BLaER1 (cell line): ENCODE data around the gene NCKAP5.

Experiments
- H3K27ac ChIP-seq: shearing (Covaris generic); formaldehyde crosslinking; 2 replicates; pipeline ENCODE4 v1.8.1; 2022
- H3K27me3 ChIP-seq: shearing (Covaris generic); formaldehyde crosslinking; 2 replicates; pipeline ENCODE4 v1.8.1; 2022
- H3K36me3 ChIP-seq: shearing (Covaris generic); formaldehyde crosslinking; 2 replicates; pipeline ENCODE4 v1.8.1; 2022
- H3K4me1 ChIP-seq: shearing (Covaris generic); formaldehyde crosslinking; 2 replicates; pipeline ENCODE4 v1.8.1; 2022
- H3K4me2 ChIP-seq: shearing (Covaris generic); formaldehyde crosslinking; 2 replicates; pipeline ENCODE4 v1.8.1; 2022
- H3K4me3 ChIP-seq: shearing (Covaris generic); formaldehyde crosslinking; 2 replicates; pipeline ENCODE4 v1.8.1; 2022
- H3K9ac ChIP-seq: shearing (Covaris generic); formaldehyde crosslinking; 2 replicates; pipeline ENCODE4 v1.8.1; 2022
- H3K9me3 ChIP-seq: shearing (Covaris generic); formaldehyde crosslinking; 2 replicates; pipeline ENCODE4 v1.8.1; 2022
- H4K20me1 ChIP-seq: shearing (Covaris generic); formaldehyde crosslinking; 2 replicates; pipeline ENCODE4 v1.8.1; 2022
- Cebpa-rat ChIP-seq: shearing (Covaris generic); IDR thresholded peaks from 2 replicates; pipeline ENCODE4 v1.8.1; 2022

NCKAP5 gene

DNA sequence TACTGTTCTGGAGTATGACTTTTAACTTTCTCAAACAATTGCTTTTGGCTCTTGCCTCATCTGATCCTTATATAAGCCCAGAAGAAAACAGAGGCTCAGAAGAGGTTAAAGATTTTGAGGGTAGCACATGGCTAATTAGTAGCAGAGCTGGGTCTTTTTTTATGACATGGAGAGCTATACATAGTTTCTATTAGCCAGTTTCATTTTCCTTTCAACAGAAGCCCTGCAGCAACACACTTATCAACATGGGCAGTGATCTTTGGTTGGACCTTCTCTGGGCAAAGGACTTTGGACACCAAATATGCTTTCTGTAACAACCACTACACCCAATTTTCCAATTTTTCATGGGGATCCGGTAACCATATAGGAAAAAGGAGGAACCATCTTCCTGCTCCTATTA, 64.9 kb downstream of the NCKAP5 start:
- H4K20me1 ChIP-seq, result no peaks in the 10 kb centered on the region; the same call in 1 of the 2 replicates
- H3K27ac ChIP-seq, result no peak overlapping the region
- no peaks in the 10 kb centered on the region for H3K36me3 ChIP-seq
- no peak for TF ChIP-seq Cebpa-rat
- no peaks in the 10 kb centered on the region for H3K27me3 ChIP-seq
- H3K9ac ChIP-seq, result no peak overlapping the region
- H3K4me2 ChIP-seq, result no peak overlapping the region
- no peaks in the 10 kb centered on the region for H3K4me1 ChIP-seq
- no peaks in the 10 kb centered on the region for H3K9me3 ChIP-seq
- H3K4me3 ChIP-seq, result no peak overlapping the region

DNA sequence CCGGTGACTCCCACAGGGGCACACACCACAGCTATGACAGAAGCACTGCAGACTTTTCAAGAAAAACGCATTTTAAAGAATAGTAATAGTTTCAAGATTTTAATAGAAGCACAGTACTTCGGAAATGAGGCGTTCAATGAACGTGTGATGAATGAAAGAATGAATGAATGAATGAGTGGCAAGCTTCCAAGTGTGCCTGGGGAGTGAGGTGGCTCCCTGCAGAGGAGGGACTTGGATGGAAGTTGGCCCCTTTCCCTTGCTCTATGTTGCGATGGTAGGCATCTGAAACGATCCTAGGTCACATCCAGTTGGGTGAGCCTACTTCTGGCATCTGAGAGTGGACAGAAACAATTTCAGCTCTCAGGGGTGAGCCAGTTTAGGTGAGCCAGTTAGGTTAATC, 65.6 kb downstream of the NCKAP5 start:
- Histone ChIP-seq H3K4me2 (no peak overlapping the region), H3K9me3 (no peaks in the 10 kb centered on the region), H3K27ac (no peak overlapping the region), H3K36me3 (no peaks in the 10 kb centered on the region), H3K27me3 (no peaks in the 10 kb centered on the region), H4K20me1 (no peaks in the 10 kb centered on the region; the same call in 1 of the 2 replicates), H3K4me1 (no peaks in the 10 kb centered on the region), H3K4me3 (no peak overlapping the region), H3K9ac (no peak overlapping the region)
- no peak for TF ChIP-seq Cebpa-rat

DNA sequence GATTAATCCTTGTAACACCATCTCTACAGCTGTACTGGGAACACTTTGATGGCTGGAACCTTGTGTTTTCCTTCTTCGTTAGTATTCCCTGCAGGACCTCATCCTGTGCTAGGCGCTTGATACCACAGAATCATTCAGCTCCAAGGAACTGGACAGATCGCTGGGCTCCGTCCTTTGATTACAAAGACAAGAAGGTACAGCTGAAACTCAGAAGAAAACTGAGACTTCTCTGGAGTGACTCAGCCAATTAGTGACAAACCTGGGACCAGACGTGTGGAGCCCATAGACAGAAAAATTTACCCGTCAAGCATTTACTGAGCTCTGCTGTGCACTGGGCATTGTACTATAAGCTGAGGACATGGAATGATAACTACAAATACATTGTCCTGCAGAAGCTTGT, 67.3 kb downstream of the NCKAP5 start:
- Histone ChIP-seq H3K36me3 (no peaks in the 10 kb centered on the region), H4K20me1 (no peaks in the 10 kb centered on the region; the same call in 1 of the 2 replicates), H3K9me3 (no peaks in the 10 kb centered on the region), H3K27ac (no peak overlapping the region), H3K9ac (no peak overlapping the region), H3K4me1 (no peaks in the 10 kb centered on the region), H3K4me2 (no peak overlapping the region), H3K4me3 (no peak overlapping the region), H3K27me3 (no peaks in the 10 kb centered on the region)
- no peak for TF ChIP-seq Cebpa-rat

DNA sequence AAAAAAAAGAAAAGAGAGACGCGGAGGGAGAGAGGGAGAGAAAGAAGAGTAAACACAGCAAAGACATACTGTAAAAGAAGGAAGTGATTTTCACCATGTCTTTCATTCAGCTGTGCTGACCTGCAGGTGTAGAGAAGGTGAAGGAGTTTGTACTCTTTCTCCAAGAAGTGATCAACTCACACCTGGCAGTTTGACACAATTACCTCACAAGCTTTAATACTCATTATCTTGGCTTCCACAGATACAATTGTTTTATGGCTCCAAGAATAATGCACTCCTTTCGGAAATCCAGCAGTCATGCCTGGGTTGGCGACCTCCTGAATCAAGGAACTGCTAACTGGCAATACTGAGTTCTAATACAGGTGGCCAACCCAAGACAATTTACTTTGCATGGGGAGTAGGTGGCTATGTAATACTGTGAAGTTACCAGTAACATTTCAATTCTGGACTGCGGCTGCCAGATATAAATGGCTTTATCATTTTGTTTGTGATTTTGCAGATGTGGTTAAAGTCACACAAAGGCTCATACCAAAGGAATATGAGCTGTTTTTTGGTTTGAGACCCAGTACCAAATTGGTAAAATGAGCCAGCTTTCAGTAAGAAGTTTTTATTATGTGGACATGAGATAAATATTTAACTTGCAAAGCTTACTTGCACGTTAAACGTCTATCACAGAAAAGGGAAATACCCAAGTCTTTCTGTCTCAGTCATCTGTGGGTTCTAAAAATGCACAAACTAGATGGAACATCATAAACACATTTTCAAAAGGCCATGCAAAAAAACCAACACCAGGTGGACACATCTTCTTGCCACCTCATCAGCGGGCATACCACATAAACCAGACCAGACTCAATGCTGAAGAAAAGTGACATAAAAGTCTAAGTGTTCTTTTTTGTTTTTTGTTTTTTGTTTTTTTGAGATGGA, 69.3 kb downstream of the NCKAP5 start:
- no peaks in the 10 kb centered on the region for H3K9me3 ChIP-seq
- H3K4me1 ChIP-seq, result no peaks in the 10 kb centered on the region
- H3K27me3 ChIP-seq, result no peaks in the 10 kb centered on the region
- TF ChIP-seq Cebpa-rat, result no peak
- no peak overlapping the region for H3K9ac ChIP-seq
- no peak overlapping the region for H3K27ac ChIP-seq
- no peak overlapping the region for H3K4me3 ChIP-seq
- H4K20me1 ChIP-seq, result no peaks in the 10 kb centered on the region
- H3K36me3 ChIP-seq, result no peaks in the 10 kb centered on the region
- no peak overlapping the region for H3K4me2 ChIP-seq

DNA sequence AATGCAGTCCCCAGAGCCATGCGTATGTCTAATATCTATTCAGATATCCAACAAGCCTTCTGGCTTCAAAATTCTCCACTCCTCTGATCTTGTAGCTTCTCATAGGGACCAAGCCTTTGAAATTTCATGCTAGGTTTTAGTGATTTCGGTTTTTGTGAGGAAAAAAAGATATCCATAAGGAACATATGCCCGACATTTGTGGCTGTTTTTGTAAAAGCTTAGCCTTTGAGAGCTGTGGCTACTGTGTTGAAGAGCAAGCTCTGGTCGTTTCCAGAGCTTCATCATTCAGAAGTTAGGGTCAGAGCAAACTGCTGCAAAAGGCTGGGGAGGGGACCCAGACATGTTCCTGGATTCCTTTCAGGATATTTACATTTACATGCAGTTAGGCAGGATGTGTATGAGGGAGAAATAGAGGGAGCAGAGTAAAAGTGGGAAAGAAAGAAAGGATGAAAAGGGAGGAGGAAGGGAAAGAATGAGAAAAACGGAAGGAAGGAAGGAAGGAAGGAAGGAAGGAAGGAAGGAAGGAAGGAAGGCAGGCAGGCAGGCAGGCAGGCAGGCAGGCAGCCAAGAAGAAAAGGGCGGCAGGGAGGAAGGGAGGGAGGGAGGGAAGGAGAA, 70.2 kb downstream of the NCKAP5 start:
- Histone ChIP-seq H3K27ac (no peak overlapping the region), H3K36me3 (no peaks in the 10 kb centered on the region), H3K4me1 (no peaks in the 10 kb centered on the region), H3K4me3 (no peak overlapping the region), H3K4me2 (no peak overlapping the region), H3K9ac (no peak overlapping the region), H3K9me3 (no peaks in the 10 kb centered on the region), H4K20me1 (no peaks in the 10 kb centered on the region), H3K27me3 (no peaks in the 10 kb centered on the region)
- TF ChIP-seq Cebpa-rat, result no peak

DNA sequence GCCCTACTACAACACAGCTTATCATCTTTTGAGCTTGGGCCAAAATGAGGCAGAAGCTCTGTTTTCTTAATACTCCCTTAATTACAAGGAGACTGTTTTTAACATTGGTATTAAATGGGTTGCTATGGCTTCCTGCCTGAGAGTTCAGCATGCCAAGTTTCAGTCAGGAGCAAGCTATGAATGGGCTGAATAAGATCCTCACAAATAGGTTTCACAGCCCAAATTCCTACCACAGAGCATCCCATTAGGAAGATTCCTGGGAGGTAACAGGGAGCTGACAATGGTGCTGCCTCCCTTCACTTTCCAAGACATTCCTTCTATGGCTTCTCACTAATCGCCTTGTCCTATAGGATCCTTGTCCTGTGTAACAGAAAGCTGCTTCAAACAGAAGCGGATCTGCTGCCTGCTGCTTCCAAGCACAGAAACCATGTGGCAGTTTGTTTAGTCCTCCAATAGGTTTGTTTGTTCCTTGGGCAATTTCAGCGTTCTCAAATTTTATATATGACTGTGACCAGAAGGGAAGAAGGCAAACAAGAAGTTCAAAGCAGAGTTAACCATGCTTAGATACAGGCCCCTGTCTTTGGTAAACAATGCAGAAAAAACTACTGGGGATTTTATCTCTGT, 70.9 kb downstream of the NCKAP5 start:
- Histone ChIP-seq H3K4me1 (no peaks in the 10 kb centered on the region), H3K9ac (no peak overlapping the region)

DNA sequence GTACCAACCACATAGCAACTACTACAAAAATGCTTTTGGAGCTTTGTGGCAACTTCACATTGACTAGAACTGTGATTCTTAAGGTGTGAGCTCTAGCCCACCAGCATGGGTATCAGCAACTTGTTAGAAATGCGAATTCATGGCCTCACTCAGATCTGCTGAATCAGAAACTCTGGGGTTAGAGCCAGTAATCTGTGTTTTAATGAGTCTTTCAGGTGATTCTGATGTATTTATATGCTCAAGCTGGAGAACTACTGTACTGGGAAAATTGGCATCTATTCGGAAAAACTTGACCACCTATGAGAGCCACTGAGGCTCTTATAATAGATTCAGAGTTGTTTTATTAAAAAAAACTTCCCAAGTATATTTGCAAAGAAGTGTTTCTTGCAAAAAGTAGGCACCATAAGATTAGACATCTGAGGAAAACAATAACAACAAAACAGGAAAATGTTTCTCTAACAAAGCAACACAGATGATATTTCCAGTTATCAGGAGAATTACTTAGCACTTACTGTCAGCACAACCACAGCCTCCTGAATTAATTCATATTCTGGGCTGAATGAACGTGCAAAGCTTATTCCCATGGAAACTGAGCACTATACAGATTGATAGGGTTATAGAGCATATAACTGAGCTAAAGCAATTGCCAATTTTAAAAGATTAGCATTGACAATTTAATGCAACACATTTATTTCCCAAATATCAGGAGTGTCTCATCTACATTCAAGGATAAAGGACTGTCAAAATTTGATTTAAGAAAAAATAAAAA, 71.6 kb downstream of the NCKAP5 start:
- Histone ChIP-seq H3K27ac (no peak overlapping the region), H3K9me3 (no peaks in the 10 kb centered on the region)

More for the DNA sequence above, 70.9 kb downstream of the NCKAP5 start:
- H3K4me3 ChIP-seq, result no peak overlapping the region
- H3K4me2 ChIP-seq, result no peak overlapping the region
- no peaks in the 10 kb centered on the region for H4K20me1 ChIP-seq
- no peak for TF ChIP-seq Cebpa-rat
- H3K27me3 ChIP-seq, result no peaks in the 10 kb centered on the region
- no peak overlapping the region for H3K27ac ChIP-seq
- no peaks in the 10 kb centered on the region for H3K36me3 ChIP-seq
- no peaks in the 10 kb centered on the region for H3K9me3 ChIP-seq

DNA sequence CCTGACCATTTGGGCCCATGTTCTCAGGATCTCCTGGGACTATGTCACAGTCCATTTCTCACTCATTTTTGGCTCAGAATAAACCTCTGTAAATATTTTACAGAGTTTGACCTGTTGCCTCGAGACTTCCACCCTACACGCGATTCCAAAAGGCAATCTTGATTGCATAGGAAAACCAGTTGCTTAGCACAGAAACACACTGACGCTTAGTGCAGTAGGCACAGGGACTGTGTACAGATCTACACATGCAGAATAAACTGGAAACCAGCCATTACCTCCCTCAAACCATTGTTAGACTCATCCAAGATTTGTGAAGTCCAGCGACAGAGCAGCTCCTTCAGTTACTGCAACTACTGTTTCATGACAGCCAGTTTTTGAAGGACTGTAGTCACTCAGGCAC, 73.0 kb downstream of the NCKAP5 start:
- Histone ChIP-seq H3K4me2 (no peak overlapping the region), H3K4me1 (no peaks in the 10 kb centered on the region), H4K20me1 (no peaks in the 10 kb centered on the region), H3K27ac (no peak overlapping the region), H3K9me3 (no peaks in the 10 kb centered on the region), H3K9ac (no peak overlapping the region), H3K4me3 (no peak overlapping the region), H3K36me3 (no peaks in the 10 kb centered on the region), H3K27me3 (no peaks in the 10 kb centered on the region)
- no peak for TF ChIP-seq Cebpa-rat

More for the DNA sequence above, 71.6 kb downstream of the NCKAP5 start:
- Histone ChIP-seq H3K9ac (no peak overlapping the region), H3K27me3 (no peaks in the 10 kb centered on the region), H3K4me3 (no peak overlapping the region), H3K4me2 (no peak overlapping the region), H3K4me1 (no peaks in the 10 kb centered on the region), H4K20me1 (no peaks in the 10 kb centered on the region), H3K36me3 (no peaks in the 10 kb centered on the region)
- TF ChIP-seq Cebpa-rat, result no peak

DNA sequence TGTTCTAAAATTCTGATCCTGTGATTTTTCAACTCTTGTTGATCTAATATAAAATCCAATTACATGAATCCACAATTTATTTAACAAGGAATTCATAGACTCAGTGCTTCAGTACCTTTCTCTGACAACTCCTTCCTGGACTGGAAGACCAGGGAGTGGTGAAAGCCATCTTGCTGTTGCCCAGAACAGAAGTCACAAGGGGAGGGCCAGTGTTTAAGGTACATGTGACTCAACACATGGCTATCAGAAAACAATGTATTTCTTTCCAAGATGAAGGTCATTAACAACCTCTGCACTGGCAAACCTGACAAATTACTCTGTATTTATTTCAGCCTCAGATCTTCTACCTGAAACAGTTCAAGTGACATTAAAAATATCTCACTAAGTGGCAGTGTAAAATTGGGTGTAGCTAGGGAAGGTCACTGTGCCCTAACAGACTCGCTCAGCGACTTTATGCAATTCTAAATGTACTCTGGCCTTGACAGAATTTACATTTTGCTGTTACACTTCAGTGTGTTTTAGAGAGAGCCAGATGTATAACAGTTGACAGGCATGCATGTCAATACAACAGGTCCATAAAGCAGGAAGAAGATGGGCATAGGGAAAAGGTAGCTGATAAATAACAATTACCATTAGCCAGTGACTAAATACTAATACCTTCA, 75.4 kb downstream of the NCKAP5 start:
- H3K9ac ChIP-seq, result no peak overlapping the region
- no peaks in the 10 kb centered on the region; the same call in 1 of the 2 replicates for H3K4me1 ChIP-seq
- no peaks in the 10 kb centered on the region for H4K20me1 ChIP-seq
- TF ChIP-seq Cebpa-rat, result no peak
- no peaks in the 10 kb centered on the region for H3K9me3 ChIP-seq
- H3K4me3 ChIP-seq, result no peak overlapping the region
- no peak overlapping the region for H3K4me2 ChIP-seq
- no peaks in the 10 kb centered on the region for H3K36me3 ChIP-seq
- H3K27ac ChIP-seq, result no peak overlapping the region
- no peaks in the 10 kb centered on the region for H3K27me3 ChIP-seq
